T-cell (primary cell): ENCODE measurements around the gene RUNX1. TPM values are rescaled to one million over a fixed set of nuclear protein-coding genes. Genes with fewer than 3 reads are reported as not detected.

Experiments
- ATAC-seq, 4 experiments: fragments of 200-7000 bp in 3 of 4; fragments of 150-1000 bp in 1 of 4; cut with Tn5 transposase; replicated peaks in 1 of 4; 1 replicate in 3 of 4; 2 replicates in 1 of 4; pipeline ENCODE4 v1.10.0; 2021; ENCODE audit warnings: moderate library complexity in 3 of 4, mild to moderate bottlenecking in 2 of 4, moderate number of reproducible peaks in 1 of 4
- CTCF ChIA-PET, 2 donors: fragments of 300-600 bp; sonication (Branson Sonifier 250); formaldehyde crosslinking; loops; one replicate each; lab custom pipeline; 2022; ENCODE audit warnings: antibody characterized with exemption in 2 of 2; lab: Charles Lee
- POLR2A ChIA-PET, 2 donors: fragments of 300-600 bp; sonication (Branson Sonifier 250); formaldehyde crosslinking; loops; one replicate each; lab custom pipeline; 2022; ENCODE audit warnings: antibody characterized with exemption in 2 of 2; lab: Charles Lee
- DNase-seq, 35 experiments: peaks; one replicate each; pipeline versions ENCODE4 v3.0.0 to v3.0.0-alpha.2; 2013 to 2023
- H3K27ac ChIP-seq: one replicate; pipeline ENCODE4 v1.5.1; 2013; ENCODE audit warnings: low read length
- H3K27me3 ChIP-seq, 2 experiments: replicated peaks in 1 of 2; 1 replicate in 1 of 2; 2 replicates in 1 of 2; pipeline versions ENCODE4 v1.6.1 to v1.7.0; 2013; ENCODE audit warnings: low read length in 1 of 2, mixed read lengths in 1 of 2; ENCODE audit not compliant: control insufficient read depth in 2 of 2, insufficient read depth in 2 of 2; ENCODE audit errors: extremely low read depth in 1 of 2
- H3K36me3 ChIP-seq, 2 donors: 1 replicate in 1 of 2; 2 replicates in 1 of 2; pipeline versions ENCODE4 v1.6.1 to v1.7.0; 2013; ENCODE audit warnings: low read length in 1 of 2; ENCODE audit not compliant: control insufficient read depth in 2 of 2, insufficient read depth in 1 of 2; ENCODE audit errors: extremely low read depth in 1 of 2
- H3K4me1 ChIP-seq, 2 experiments: 1 replicate in 1 of 2; 2 replicates in 1 of 2; pipeline versions ENCODE4 v1.6.1 to v1.7.0; 2013; ENCODE audit warnings: low read length in 2 of 2, mixed read lengths in 1 of 2; ENCODE audit not compliant: insufficient read depth in 2 of 2, control insufficient read depth in 1 of 2; ENCODE audit errors: extremely low read depth in 1 of 2
- H3K4me3 ChIP-seq, 2 donors: 1 replicate in 1 of 2; 2 replicates in 1 of 2; pipeline versions ENCODE4 v1.5.1 to v1.7.0; 2013; ENCODE audit warnings: mild to moderate bottlenecking in 2 of 2, low read length in 1 of 2, moderate library complexity in 1 of 2; ENCODE audit not compliant: control insufficient read depth in 1 of 2; ENCODE audit errors: extremely low read depth in 1 of 2
- H3K9me3 ChIP-seq: 2 replicates; pipeline ENCODE4 v1.7.0; 2013
- H3K27ac Mint-ChIP-seq, 2 donors: one replicate each; pipeline ENCODE4 v1.8.0; 2020 to 2021; ENCODE audit warnings: mild to moderate bottlenecking in 2 of 2, mixed read lengths in 2 of 2
- H3K27me3 Mint-ChIP-seq, 2 donors: one replicate each; pipeline ENCODE4 v1.8.0; 2021 to 2022; ENCODE audit warnings: mixed read lengths in 2 of 2
- H3K36me3 Mint-ChIP-seq: one replicate; pipeline ENCODE4 v1.8.0; 2021; ENCODE audit warnings: mixed read lengths
- H3K4me1 Mint-ChIP-seq, 3 donors: one replicate each; pipeline ENCODE4 v1.8.0; 2020 to 2022; ENCODE audit warnings: mixed read lengths in 3 of 3, mild to moderate bottlenecking in 1 of 3
- H3K4me3 Mint-ChIP-seq, 3 donors: one replicate each; pipeline ENCODE4 v1.8.0; 2020 to 2022; ENCODE audit warnings: mild to moderate bottlenecking in 3 of 3, mixed read lengths in 3 of 3, moderate library complexity in 3 of 3
- H3K9me3 Mint-ChIP-seq, 3 donors: one replicate each; pipeline ENCODE4 v1.8.0; 2020 to 2022; ENCODE audit warnings: mixed read lengths in 3 of 3
- WGBS: methylation state at CpG from one replicate; pipeline ENCODE4 v1.1.5; 2013; ENCODE audit warnings: missing lambda C conversion rate; ENCODE audit not compliant: insufficient coverage; 5-methylcytosine and 5-hydroxymethylcytosine counted together
- total RNA-seq, 35 experiments: library from RNA in 6 of 35; stranded (reverse) in 6 of 35; fragments of 120-200 nt in 1 of 35; gene quantifications; one replicate each; pipeline versions ENCODE4 v1.2.1 to v1.2.4 and lab custom pipeline; 2013 to 2026

The RUNX1 gene
- total RNA-seq, 5 donors from 2014 or later (not counting 1 experiment from before 2014, with no cell fraction given), result 87.0 to 117 (median 104) TPM

DNA sequence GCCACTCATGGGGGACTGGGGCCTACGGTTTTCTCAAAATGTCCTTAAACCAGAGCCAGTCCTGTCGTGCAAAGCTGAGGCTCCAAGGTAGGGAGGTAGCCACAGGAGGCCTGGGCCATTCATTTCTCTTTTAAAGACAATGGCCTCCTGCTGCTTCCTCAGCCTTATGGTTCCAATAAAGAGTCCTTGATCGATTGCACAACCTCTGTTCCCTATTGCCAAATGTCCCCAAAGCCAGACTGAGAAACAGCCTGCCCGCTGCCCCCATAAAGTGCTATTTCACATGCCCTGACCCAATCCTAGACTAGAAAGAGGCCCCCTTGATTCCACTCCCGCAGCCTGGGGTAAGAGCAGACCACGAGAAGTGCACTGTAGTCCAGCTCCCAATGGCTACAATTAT is 213.6 kb downstream of the RUNX1 start:
- ATAC-seq, result no peak
- H3K27me3 Mint-ChIP-seq, result no peaks in the 10 kb centered on the region
- peaks cover 49 to 55% (median 54%) of the 10 kb centered on the region in 3 donors for H3K4me1 Mint-ChIP-seq

DNA sequence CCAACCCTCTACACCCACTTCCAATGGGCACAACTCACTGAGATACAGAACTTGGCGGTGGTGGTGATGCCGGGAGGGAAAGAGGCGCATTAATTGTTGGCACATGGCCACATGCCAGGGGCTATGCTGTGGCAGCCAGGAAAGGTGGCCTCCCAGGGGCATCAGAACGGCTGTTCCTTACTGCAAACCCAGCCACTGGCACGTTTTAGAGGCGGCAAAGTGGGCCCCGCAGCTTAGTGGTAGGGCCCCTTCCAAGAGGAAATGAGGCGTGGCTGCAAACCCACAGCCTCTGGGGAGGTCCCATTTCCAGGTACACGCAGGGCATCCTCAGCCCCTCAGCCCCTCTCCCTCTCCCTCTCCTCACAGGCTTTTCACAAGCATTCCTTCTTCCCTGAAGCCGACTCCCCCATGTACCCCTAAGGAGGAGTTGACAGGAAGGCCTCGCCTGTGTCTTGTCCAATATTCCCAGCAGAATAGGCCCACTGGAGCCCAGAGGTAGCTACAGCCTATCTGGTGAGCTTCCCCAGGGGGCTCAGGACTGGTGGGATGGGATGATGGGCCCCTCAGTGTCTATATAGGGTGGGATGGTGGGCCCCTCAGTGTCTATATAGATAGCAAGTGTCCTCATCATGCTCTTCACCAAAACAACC is 214.1 kb downstream of the RUNX1 start:
- CTCF ChIA-PET, result no interaction called here
- Mint-ChIP-seq H3K4me3 (peak overlapping the region in 1 of 3 donors; percentile 15), H3K4me1 (peaks cover 43 to 50% (median 49%) of the 10 kb centered on the region in 3 donors), H3K27me3 (no peaks in the 10 kb centered on the region), H3K36me3 (peaks cover 62% of the 10 kb centered on the region), H3K27ac (peak overlapping the region in 1 of 2 donors; percentile 44), H3K9me3 (no peaks in the 10 kb centered on the region)
- WGBS, result 45% methylated on average over 9 of the region's 11 CpGs
- POLR2A ChIA-PET, result no interaction called here
- peak in 2 of 4 experiments; percentile 29 to 31 for ATAC-seq
- Histone ChIP-seq H3K27me3 (no peaks in the 10 kb centered on the region), H3K4me3 (no peak overlapping the region), H3K9me3 (no peaks in the 10 kb centered on the region), H3K36me3 (peaks cover 6 to 79% of the 10 kb centered on the region in 2 donors), H3K27ac (no peak overlapping the region), H3K4me1 (peaks cover 6 to 23% of the 10 kb centered on the region in 2 experiments)
- DNase-seq, result peak in 1 of 35 experiments; percentile 11

More for the DNA sequence above, 213.6 kb downstream of the RUNX1 start:
- Histone ChIP-seq H3K27ac (no peak overlapping the region), H3K27me3 (no peaks in the 10 kb centered on the region), H3K36me3 (peaks cover 7 to 79% of the 10 kb centered on the region in 2 donors), H3K4me3 (no peak overlapping the region), H3K9me3 (no peaks in the 10 kb centered on the region), H3K4me1 (peaks cover 6 to 24% of the 10 kb centered on the region in 2 experiments)
- Mint-ChIP-seq H3K9me3 (no peaks in the 10 kb centered on the region), H3K36me3 (peaks cover 62% of the 10 kb centered on the region), H3K4me3 (peak overlapping the region in 1 of 3 donors; percentile 15), H3K27ac (peak overlapping the region; percentile 9 to 44)
- ChIA-PET POLR2A (interaction anchor here in 1 of 2 donors (0.7 kb wide), 1 partner anchor 212 kb away, joined by 3 read pairs; no protein-coding TSS in a partner anchor), CTCF (no interaction called here)
- WGBS, result 81% methylated on average over 4 of the region's 6 CpGs
- DNase-seq, result no peak

DNA sequence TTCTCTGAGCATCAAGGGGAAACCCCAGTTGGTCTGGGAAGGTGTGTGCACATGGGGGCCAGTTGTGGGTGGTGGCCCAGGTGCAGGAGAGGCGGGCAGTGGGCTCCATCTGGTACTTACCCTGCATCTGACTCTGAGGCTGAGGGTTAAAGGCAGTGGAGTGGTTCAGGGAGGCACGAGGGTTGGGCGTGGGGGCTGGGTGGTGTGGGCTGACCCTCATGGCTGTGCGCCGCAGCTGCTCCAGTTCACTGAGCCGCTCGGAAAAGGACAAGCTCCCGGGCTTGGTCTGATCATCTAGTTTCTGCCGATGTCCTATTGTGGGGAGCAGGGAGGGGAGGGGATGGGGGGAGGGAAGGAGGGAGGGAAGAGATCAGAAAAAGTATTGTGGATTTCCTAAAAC is 214.8 kb downstream of the RUNX1 start:
- CTCF ChIA-PET, result no interaction called here

DNA sequence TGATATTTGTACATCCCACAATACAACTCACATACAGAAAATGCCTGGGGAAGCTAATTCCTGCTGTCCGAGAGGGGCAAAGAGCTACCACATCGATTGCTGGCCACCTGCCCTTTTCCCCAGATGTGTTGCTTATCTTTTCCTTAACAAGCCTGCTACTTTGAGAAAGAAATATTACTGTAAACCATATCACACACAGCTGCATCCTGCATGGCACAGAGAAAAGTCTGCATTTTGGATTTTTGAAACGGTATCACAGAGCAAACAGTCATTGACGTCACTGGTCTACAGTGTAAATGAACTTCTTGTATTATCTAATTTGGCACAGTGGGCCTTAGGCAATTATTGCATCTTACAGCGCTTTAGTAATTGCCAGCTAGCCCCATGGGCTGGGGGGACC is 215.6 kb downstream of the RUNX1 start:
- H3K27me3 ChIP-seq, result no peaks in the 10 kb centered on the region
- 92% methylated on average over 4 of the region's 5 CpGs for WGBS
- no peak overlapping the region for H3K27ac ChIP-seq
- no peak overlapping the region for H3K27ac Mint-ChIP-seq
- POLR2A ChIA-PET, result interaction anchor here (0.6 kb wide), 3 partner anchors 9 to 149 kb away, joined by 3 to 9 read pairs (median 4); no protein-coding TSS in a partner anchor
- no peak overlapping the region for H3K4me3 Mint-ChIP-seq
- no peak for ATAC-seq
- CTCF ChIA-PET, result no interaction called here
- H3K9me3 ChIP-seq, result peaks cover 2% of the 10 kb centered on the region
- no peak overlapping the region for H3K4me3 ChIP-seq
- peaks cover 0 to 2% (median 0%) of the 10 kb centered on the region in 3 donors for H3K9me3 Mint-ChIP-seq
- H3K36me3 Mint-ChIP-seq, result peaks cover 65% of the 10 kb centered on the region
- DNase-seq, result no peak
- peaks cover 37 to 40% (median 40%) of the 10 kb centered on the region in 3 donors for H3K4me1 Mint-ChIP-seq
- H3K4me1 ChIP-seq, result peaks cover 6 to 23% of the 10 kb centered on the region in 2 experiments
- H3K36me3 ChIP-seq, result peaks cover 6 to 82% of the 10 kb centered on the region in 2 donors
- H3K27me3 Mint-ChIP-seq, result no peaks in the 10 kb centered on the region

More for the DNA sequence above, 214.8 kb downstream of the RUNX1 start:
- Histone ChIP-seq H3K9me3 (no peaks in the 10 kb centered on the region), H3K27me3 (no peaks in the 10 kb centered on the region), H3K4me3 (no peak overlapping the region), H3K27ac (no peak overlapping the region), H3K36me3 (peaks cover 6 to 79% of the 10 kb centered on the region in 2 donors), H3K4me1 (peaks cover 6 to 23% of the 10 kb centered on the region in 2 experiments)
- no peak overlapping the region for H3K4me3 Mint-ChIP-seq
- DNase-seq (no peak), ATAC-seq (no peak)
- H3K36me3 Mint-ChIP-seq, result peaks cover 61% of the 10 kb centered on the region
- H3K9me3 Mint-ChIP-seq, result peaks cover 0 to 2% (median 0%) of the 10 kb centered on the region in 3 donors
- WGBS, result 96% methylated on average over 7 of the region's 9 CpGs
- peaks cover 42 to 45% (median 45%) of the 10 kb centered on the region in 3 donors for H3K4me1 Mint-ChIP-seq
- H3K27ac Mint-ChIP-seq, result peak overlapping the region in 1 of 2 donors; percentile 16
- POLR2A ChIA-PET, result interaction anchor here in 1 of 2 donors (0.6 kb wide), 1 partner anchor 22 kb away, joined by 9 read pairs; no protein-coding TSS in a partner anchor
- no peaks in the 10 kb centered on the region for H3K27me3 Mint-ChIP-seq

DNA sequence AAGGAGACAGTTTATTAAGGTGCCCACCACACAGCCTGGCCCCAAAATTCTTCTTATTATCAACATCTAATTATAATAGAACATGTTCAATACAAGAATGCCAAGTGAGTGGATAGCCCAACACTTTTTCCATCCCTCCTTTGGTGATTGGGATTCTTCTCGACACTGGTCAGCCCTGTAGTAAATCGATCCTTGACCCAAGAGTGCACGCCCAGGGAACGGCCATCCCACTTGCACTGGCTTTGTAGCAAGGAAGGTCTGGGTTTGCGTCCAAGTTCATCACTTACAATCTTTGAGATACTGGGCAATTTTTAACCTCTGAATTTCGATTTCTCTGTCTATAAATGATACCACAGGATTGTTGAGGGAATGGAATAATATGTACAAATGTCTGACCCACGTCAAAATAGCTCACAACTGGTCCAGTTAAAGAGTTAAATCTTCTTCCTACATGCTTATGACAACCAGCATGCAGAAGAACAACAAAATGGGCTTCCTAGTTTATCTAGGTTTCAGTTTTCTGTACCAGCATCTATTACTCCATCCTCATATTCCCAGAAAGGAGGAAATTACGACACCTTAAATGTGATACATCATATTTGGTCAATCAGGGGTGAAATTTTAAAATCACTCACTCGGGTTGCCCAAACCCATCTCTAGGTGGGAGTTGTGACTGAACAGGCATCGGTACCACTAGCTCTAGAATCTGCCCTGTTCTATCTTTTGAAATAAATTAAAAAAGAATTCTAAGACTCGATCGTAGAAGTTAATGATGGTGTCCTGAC is 218.5 kb downstream of the RUNX1 start:
- no peaks in the 10 kb centered on the region for H3K27me3 ChIP-seq
- 92% methylated on average over 2 of the region's 12 CpGs for WGBS
- peaks cover 72% of the 10 kb centered on the region for H3K36me3 Mint-ChIP-seq
- peaks cover 5 to 90% of the 10 kb centered on the region in 2 donors for H3K36me3 ChIP-seq
- peaks cover 5 to 21% of the 10 kb centered on the region in 2 experiments for H3K4me1 ChIP-seq
- ChIA-PET CTCF (no interaction called here), POLR2A (interaction anchor here in 1 of 2 donors (0.6 kb wide), 1 partner anchor 68 kb away, joined by 3 read pairs; no protein-coding TSS in a partner anchor)
- no peak overlapping the region for H3K27ac ChIP-seq
- H3K9me3 ChIP-seq, result peaks cover 2% of the 10 kb centered on the region
- H3K4me1 Mint-ChIP-seq, result peaks cover 14 to 29% (median 15%) of the 10 kb centered on the region in 3 donors
- H3K4me3 ChIP-seq, result no peak overlapping the region
- H3K27me3 Mint-ChIP-seq, result no peaks in the 10 kb centered on the region
- H3K9me3 Mint-ChIP-seq, result peaks cover 2 to 7% (median 5%) of the 10 kb centered on the region in 3 donors
- ATAC-seq, result no peak
- H3K27ac Mint-ChIP-seq, result no peak overlapping the region
- DNase-seq, result no peak
- no peak overlapping the region for H3K4me3 Mint-ChIP-seq
